Naive thymus-derived CD4-positive, alpha-beta T cell (primary cell): ENCODE measurements around the gene ADGRF3. TPM values are rescaled to one million over a fixed set of nuclear protein-coding genes. Genes with fewer than 3 reads are reported as not detected.
A peak's percentile ranks its signal among the peaks of the same experiment; 100 is the strongest.

ENCODE experiments used
- ATAC-seq: fragments of 150-1000 bp; cut with Tn5 transposase; 2 replicates; pipeline ENCODE4 v1.10.0; 2021; ENCODE audit warnings: mild to moderate bottlenecking, moderate library complexity
- CTCF ChIA-PET: fragments of 350-600 bp; sonication (Branson Sonifier 250); formaldehyde crosslinking; loops from one replicate; lab custom pipeline; 2021; ENCODE audit warnings: antibody characterized with exemption; lab: Charles Lee
- POLR2A ChIA-PET: fragments of 350-600 bp; sonication (Branson Sonifier 250); formaldehyde crosslinking; loops from one replicate; lab custom pipeline; 2021; ENCODE audit warnings: antibody characterized with exemption, inconsistent platforms; lab: Charles Lee
- DNase-seq, 9 donors: peaks; one replicate each; pipeline versions ENCODE4 v3.0.0 to v3.0.0-alpha.2; 2020 to 2022; ENCODE audit warnings: mixed read lengths in 1 of 9
- H3K27ac ChIP-seq: one replicate; pipeline ENCODE4 v1.7.0; 2013; ENCODE audit warnings: mild to moderate bottlenecking, low read depth, low read length, moderate library complexity
- H3K27me3 ChIP-seq, 2 donors: one replicate each; pipeline ENCODE4 v1.7.0; 2013; ENCODE audit warnings: low read length in 2 of 2, mild to moderate bottlenecking in 2 of 2, moderate library complexity in 2 of 2; ENCODE audit not compliant: control insufficient read depth in 2 of 2, insufficient read depth in 2 of 2
- H3K36me3 ChIP-seq, 3 experiments: 1 replicate in 2 of 3; 2 replicates in 1 of 3; pipeline ENCODE4 v1.7.0; 2013; ENCODE audit warnings: low read length in 3 of 3, mild to moderate bottlenecking in 3 of 3, moderate library complexity in 1 of 3; ENCODE audit not compliant: insufficient read depth in 3 of 3, control insufficient read depth in 2 of 3
- H3K4me1 ChIP-seq, 2 donors: one replicate each; pipeline ENCODE4 v1.7.0; 2013; ENCODE audit warnings: low read length in 2 of 2, mild to moderate bottlenecking in 2 of 2, moderate library complexity in 1 of 2; ENCODE audit not compliant: control insufficient read depth in 2 of 2, insufficient read depth in 2 of 2
- H3K4me3 ChIP-seq: 2 replicates; pipeline ENCODE4 v1.7.0; 2013; ENCODE audit warnings: mild to moderate bottlenecking, low read length
- H3K9me3 ChIP-seq, 3 experiments: 1 replicate in 2 of 3; 2 replicates in 1 of 3; pipeline ENCODE4 v1.7.0; 2013; ENCODE audit warnings: low read length in 3 of 3; ENCODE audit not compliant: control insufficient read depth in 2 of 3
- H3K27ac Mint-ChIP-seq, 9 donors: one replicate each; pipeline ENCODE4 v1.8.0; 2020 to 2022; ENCODE audit warnings: mixed read lengths in 9 of 9, mild to moderate bottlenecking in 8 of 9, moderate library complexity in 5 of 9, inconsistent platforms in 2 of 9
- H3K27me3 Mint-ChIP-seq, 5 donors: one replicate each; pipeline ENCODE4 v1.8.0; 2021 to 2022; ENCODE audit warnings: mixed read lengths in 5 of 5, mild to moderate bottlenecking in 1 of 5
- H3K36me3 Mint-ChIP-seq, 5 donors: one replicate each; pipeline ENCODE4 v1.8.0; 2020 to 2022; ENCODE audit warnings: mixed read lengths in 5 of 5, mild to moderate bottlenecking in 3 of 5, inconsistent platforms in 1 of 5
- H3K4me1 Mint-ChIP-seq, 7 donors: one replicate each; pipeline ENCODE4 v1.8.0; 2020 to 2022; ENCODE audit warnings: mixed read lengths in 7 of 7, mild to moderate bottlenecking in 3 of 7, inconsistent platforms in 1 of 7
- H3K4me3 Mint-ChIP-seq, 10 donors: one replicate each; pipeline ENCODE4 v1.8.0; 2020 to 2022; ENCODE audit warnings: mild to moderate bottlenecking in 10 of 10, mixed read lengths in 10 of 10, moderate library complexity in 6 of 10, inconsistent platforms in 2 of 10
- H3K9me3 Mint-ChIP-seq, 11 donors: one replicate each; pipeline ENCODE4 v1.8.0; 2020 to 2022; ENCODE audit warnings: mixed read lengths in 11 of 11, mild to moderate bottlenecking in 4 of 11, inconsistent platforms in 1 of 11, moderate library complexity in 1 of 11
- intact Hi-C, 2 donors: fragments of 100-400 bp; cut with micrococcal nuclease; formaldehyde crosslinking; loops; one replicate each; pipeline ENCODE4 v1.15.1; 2023
- polyA plus RNA-seq, 2 donors: library from polyadenylated mRNA; unstranded; fragments of 300-500 nt; fragmentation: Illumina TruSeq; gene quantifications; one replicate each; pipeline ENCODE4 v1.2.3, GENCODE V29; 2021
- total RNA-seq, 6 experiments: library from RNA in 5 of 6; stranded (reverse) in 5 of 6; gene quantifications; 1 replicate in 5 of 6; 2 replicates in 1 of 6; pipeline ENCODE4 v1.2.3 and lab custom pipeline; 2021 to 2026

ADGRF3 gene
- total and polyA plus RNA-seq, 7 experiments from 2014 or later: 0.09 to 5.0 (median 1.6) TPM

DNA sequence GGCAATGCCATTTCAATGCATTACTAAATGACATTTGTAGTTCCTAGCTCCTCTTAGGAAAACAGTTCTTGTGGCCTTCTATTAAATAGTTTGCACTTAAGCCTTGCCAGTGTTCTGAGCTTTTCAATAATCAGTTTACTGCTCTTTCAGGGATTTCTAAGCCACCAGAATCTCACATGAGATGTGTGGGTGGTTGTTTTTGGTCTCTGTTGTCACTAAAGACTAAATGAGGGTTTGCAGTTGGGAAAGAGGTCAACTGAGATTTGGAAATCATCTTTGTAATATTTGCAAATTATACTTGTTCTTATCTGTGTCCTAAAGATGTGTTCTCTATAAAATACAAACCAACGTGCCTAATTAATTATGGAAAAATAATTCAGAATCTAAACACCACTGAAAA is 56.6 kb downstream of the ADGRF3 start:
- Mint-ChIP-seq H3K27me3 (peaks cover 0 to under 1% (median 0%) of the 10 kb centered on the region in 5 donors), H3K9me3 (no peaks in the 10 kb centered on the region), H3K27ac (peak overlapping the region in 1 of 9 donors; percentile 15), H3K36me3 (peaks cover 4 to 23% (median 8%) of the 10 kb centered on the region in 5 donors), H3K4me3 (no peak overlapping the region), H3K4me1 (peaks cover 0 to 6% (median 0%) of the 10 kb centered on the region in 7 donors)
- intact Hi-C loops: no loop called here
- ChIA-PET CTCF (no interaction called here), POLR2A (interaction anchor here (1.2 to 1.5 kb wide), 2 partner anchors 8 to 10 kb away, joined by 4 read pairs; no protein-coding TSS in a partner anchor)
- Histone ChIP-seq H3K36me3 (peaks cover 3 to 27% (median 5%) of the 10 kb centered on the region in 3 experiments), H3K27me3 (no peaks in the 10 kb centered on the region), H3K9me3 (no peaks in the 10 kb centered on the region), H3K4me3 (no peak overlapping the region), H3K27ac (no peak overlapping the region), H3K4me1 (no peaks in the 10 kb centered on the region)
- ATAC-seq (no peak), DNase-seq (no peak)

DNA sequence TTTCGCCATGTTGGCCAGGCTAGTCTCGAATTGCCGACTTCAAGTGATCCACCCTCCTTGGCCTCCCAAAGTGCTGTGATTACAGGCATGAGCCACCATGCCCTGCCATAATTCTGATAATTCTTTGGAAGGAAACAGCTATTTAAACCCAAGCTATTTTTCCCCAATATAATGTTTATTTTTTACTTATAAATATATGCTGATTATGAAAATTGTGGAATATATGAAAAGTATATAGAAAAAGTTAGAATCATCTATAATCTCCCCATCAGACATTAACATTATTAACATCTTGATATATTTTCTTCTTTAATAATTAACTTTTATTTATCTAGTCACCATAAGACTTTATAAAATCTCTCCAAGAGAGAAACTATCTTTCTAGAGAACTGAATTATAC is 60.7 kb downstream of the ADGRF3 start:
- Mint-ChIP-seq H3K4me1 (no peaks in the 10 kb centered on the region), H3K9me3 (no peaks in the 10 kb centered on the region), H3K4me3 (no peak overlapping the region), H3K27me3 (no peaks in the 10 kb centered on the region), H3K36me3 (peaks cover 13 to 50% (median 26%) of the 10 kb centered on the region in 5 donors), H3K27ac (no peak overlapping the region)
- intact Hi-C loops: no loop called here
- no peak overlapping the region for H3K4me3 ChIP-seq
- no peaks in the 10 kb centered on the region for H3K9me3 ChIP-seq
- CTCF ChIA-PET: no interaction called here
- no peak overlapping the region for H3K27ac ChIP-seq
- no peak for ATAC-seq
- POLR2A ChIA-PET: interaction anchor here (0.6 kb wide), 1 partner anchor 60 kb away, joined by 4 read pairs; the partner anchor contains the start of gene SELENOI
- DNase-seq: no peak
- H3K27me3 ChIP-seq: no peaks in the 10 kb centered on the region
- H3K4me1 ChIP-seq: no peaks in the 10 kb centered on the region
- peaks cover 3 to 57% (median 5%) of the 10 kb centered on the region in 3 experiments for H3K36me3 ChIP-seq

DNA sequence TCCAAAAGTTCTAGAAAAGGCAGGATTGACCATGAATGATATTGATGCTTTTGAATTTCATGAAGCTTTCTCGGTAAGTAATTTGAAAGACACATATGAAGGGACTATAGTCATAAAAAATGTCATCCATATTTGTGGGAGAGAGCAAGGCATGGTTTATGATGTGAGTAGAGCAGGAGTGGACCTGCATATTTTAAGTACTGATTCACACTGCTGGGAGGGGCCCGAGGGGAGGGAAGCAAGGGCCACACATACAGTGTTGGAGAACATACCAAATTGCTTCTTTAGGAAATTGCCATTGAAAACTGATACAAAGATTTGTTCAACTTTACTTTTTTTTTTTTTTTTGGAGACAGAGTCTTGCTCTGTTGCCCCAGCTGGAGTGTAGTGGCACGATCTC is 62.5 kb downstream of the ADGRF3 start:
- intact Hi-C loops: no loop called here
- ATAC-seq: no peak
- Histone ChIP-seq H3K27me3 (no peaks in the 10 kb centered on the region), H3K36me3 (peaks cover 5 to 68% (median 12%) of the 10 kb centered on the region in 3 experiments), H3K4me1 (no peaks in the 10 kb centered on the region), H3K4me3 (no peak overlapping the region), H3K27ac (no peak overlapping the region), H3K9me3 (no peaks in the 10 kb centered on the region)
- POLR2A ChIA-PET: interaction anchor here (1.3 kb wide), 1 partner anchor 14 kb away, joined by 7 read pairs; no protein-coding TSS in a partner anchor
- Mint-ChIP-seq H3K4me3 (no peak overlapping the region), H3K36me3 (peaks cover 13 to 53% (median 30%) of the 10 kb centered on the region in 5 donors), H3K27me3 (no peaks in the 10 kb centered on the region), H3K27ac (peak overlapping the region in 1 of 9 donors; percentile 41), H3K9me3 (no peaks in the 10 kb centered on the region), H3K4me1 (no peaks in the 10 kb centered on the region)
- DNase-seq: no peak
- CTCF ChIA-PET: interaction anchor here (1.4 kb wide), 1 partner anchor 39 kb away, joined by 4 read pairs; the partner anchor contains the start of genes HADHA and HADHB

DNA sequence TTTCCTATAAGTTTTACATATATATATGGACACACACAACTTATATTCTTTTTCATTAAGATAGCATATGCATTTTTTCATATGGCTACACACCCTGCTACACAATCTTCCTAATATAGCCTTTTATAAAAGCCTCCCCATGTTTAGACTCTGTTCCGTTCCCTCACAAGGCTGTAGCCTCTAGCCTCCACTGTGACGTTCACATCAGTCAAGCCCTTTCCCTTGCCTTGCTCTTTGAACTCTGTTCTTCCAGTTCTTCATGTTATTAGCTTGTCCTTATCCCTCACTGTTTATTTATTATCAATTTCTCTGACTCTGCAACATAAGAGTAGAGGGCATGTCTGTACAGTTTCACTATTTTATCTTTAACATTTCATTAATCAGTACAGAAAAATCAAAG is 63.0 kb downstream of the ADGRF3 start:
- Mint-ChIP-seq H3K9me3 (no peaks in the 10 kb centered on the region), H3K36me3 (peaks cover 13 to 58% (median 35%) of the 10 kb centered on the region in 5 donors), H3K27me3 (no peaks in the 10 kb centered on the region), H3K4me3 (no peak overlapping the region), H3K4me1 (no peaks in the 10 kb centered on the region), H3K27ac (peak overlapping the region in 1 of 9 donors; percentile 41)
- no peaks in the 10 kb centered on the region for H3K4me1 ChIP-seq
- H3K36me3 ChIP-seq: peaks cover 6 to 73% (median 14%) of the 10 kb centered on the region in 3 experiments
- H3K4me3 ChIP-seq: no peak overlapping the region
- intact Hi-C loops: no loop called here
- CTCF ChIA-PET: interaction anchor here (1.4 kb wide), 1 partner anchor 39 kb away, joined by 4 read pairs; the partner anchor contains the start of genes HADHA and HADHB
- POLR2A ChIA-PET: interaction anchor here (1.3 kb wide), 1 partner anchor 15 kb away, joined by 7 read pairs; no protein-coding TSS in a partner anchor
- no peak overlapping the region for H3K27ac ChIP-seq
- ATAC-seq: no peak
- DNase-seq: no peak
- H3K27me3 ChIP-seq: no peaks in the 10 kb centered on the region
- no peaks in the 10 kb centered on the region for H3K9me3 ChIP-seq

DNA sequence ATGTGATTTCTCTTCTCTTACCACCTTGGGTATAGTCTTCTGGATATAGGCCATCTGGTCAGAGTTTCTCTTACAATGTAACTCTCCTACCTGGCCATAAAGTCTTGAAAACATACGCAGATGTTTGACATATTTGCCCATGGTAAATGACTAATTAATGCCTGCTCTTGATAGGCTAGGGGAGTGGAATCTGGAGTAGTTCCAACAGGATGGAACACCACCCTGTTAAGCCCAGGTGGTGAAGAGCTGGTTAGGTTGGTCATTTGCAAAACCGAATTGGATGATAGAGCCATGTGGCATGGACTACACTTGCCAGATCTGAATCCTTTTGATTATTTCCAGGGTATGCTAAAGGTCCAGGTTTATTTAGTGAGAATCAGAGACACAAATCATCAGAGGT is 65.4 kb downstream of the ADGRF3 start:
- intact Hi-C loops: no loop called here
- Histone ChIP-seq H3K4me3 (no peak overlapping the region), H3K9me3 (no peaks in the 10 kb centered on the region), H3K4me1 (no peaks in the 10 kb centered on the region), H3K36me3 (peaks cover 14 to 80% (median 17%) of the 10 kb centered on the region in 3 experiments), H3K27ac (no peak overlapping the region), H3K27me3 (no peaks in the 10 kb centered on the region)
- no peaks in the 10 kb centered on the region for H3K27me3 Mint-ChIP-seq
- ATAC-seq (no peak), DNase-seq (no peak)
- H3K4me1 Mint-ChIP-seq: peaks cover 0 to 2% (median 0%) of the 10 kb centered on the region in 7 donors
- no peak overlapping the region for H3K4me3 Mint-ChIP-seq
- H3K9me3 Mint-ChIP-seq: no peaks in the 10 kb centered on the region
- ChIA-PET POLR2A (no interaction called here), CTCF (no interaction called here)
- no peak overlapping the region for H3K27ac Mint-ChIP-seq
- H3K36me3 Mint-ChIP-seq: peaks cover 9 to 63% (median 35%) of the 10 kb centered on the region in 5 donors

- peaks cover 9 to 60% (median 32%) of the 10 kb centered on the region in 5 donors for H3K36me3 Mint-ChIP-seq
- ChIA-PET POLR2A (no interaction called here), CTCF (no interaction called here)
Measured at GRCh38 chr2:26279886-26280285, 66.7 kb downstream of the ADGRF3 start.

More at GRCh38 chr2:26279886-26280285, 66.7 kb downstream of the ADGRF3 start:
- H3K4me1 Mint-ChIP-seq: peaks cover 0 to 2% (median 0%) of the 10 kb centered on the region in 7 donors
- Histone ChIP-seq H3K9me3 (no peaks in the 10 kb centered on the region), H3K27me3 (no peaks in the 10 kb centered on the region), H3K4me1 (no peaks in the 10 kb centered on the region), H3K4me3 (no peak overlapping the region), H3K36me3 (peaks cover 9 to 77% (median 14%) of the 10 kb centered on the region in 3 experiments), H3K27ac (no peak overlapping the region)
- H3K4me3 Mint-ChIP-seq: no peak overlapping the region
- no peak for DNase-seq
- H3K27ac Mint-ChIP-seq: no peak overlapping the region
- H3K27me3 Mint-ChIP-seq: no peaks in the 10 kb centered on the region
- ATAC-seq: no peak
- intact Hi-C loops: no loop called here
- no peaks in the 10 kb centered on the region for H3K9me3 Mint-ChIP-seq
